GM19240 (cell line): ENCODE measurements around the gene CIITA.
A peak's percentile ranks its signal among the peaks of the same experiment; 100 is the strongest.
"Not testable (repeated sequence)": the region's sequence is repeated elsewhere in the genome, so short reads cannot be mapped to it uniquely, and the experiment has no call there.

Experiments
- DNase-seq: peaks from one replicate; pipeline ENCODE4 v3.0.0; 2011; ENCODE audit warnings: low spot score; ENCODE audit not compliant: insufficient read length

Gene CIITA

DNA sequence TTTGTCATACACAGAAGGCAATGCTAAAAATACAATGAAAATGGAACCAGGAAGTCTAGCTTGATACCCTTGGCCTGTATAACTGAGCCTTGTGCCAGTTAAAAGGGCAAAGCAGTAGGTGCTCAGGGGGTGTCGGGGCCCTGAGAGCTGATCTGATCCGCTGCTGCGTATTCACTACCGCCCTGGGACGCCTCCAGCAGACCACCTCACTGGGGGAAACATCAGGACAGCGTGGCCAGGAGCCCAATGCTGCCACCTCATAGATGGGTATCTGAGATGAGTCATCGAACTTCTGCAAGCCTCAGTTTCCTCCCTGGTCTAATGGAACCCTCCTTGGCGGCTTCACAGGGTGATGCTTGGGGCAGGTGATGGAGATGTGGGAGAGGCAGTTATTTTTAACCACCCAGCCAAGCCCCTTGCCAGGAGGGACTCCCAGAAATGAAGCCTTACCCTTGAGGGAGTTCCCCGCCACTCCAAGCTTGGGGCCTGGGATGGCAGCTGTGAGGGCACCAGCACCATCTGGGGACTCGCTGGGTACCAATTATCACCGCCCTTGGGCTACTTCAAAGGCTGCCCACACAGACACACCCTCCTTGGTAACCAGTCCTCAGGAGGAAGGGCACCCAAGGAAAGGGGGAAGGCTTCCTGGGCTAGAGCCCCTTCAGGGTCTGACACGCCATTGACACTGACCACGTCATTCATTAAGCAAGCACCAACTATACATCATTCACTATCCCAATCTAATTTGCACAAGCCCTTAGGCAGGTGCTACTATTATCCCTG is 57.5 kb downstream of the CIITA start:
- no peak for DNase-seq

DNA sequence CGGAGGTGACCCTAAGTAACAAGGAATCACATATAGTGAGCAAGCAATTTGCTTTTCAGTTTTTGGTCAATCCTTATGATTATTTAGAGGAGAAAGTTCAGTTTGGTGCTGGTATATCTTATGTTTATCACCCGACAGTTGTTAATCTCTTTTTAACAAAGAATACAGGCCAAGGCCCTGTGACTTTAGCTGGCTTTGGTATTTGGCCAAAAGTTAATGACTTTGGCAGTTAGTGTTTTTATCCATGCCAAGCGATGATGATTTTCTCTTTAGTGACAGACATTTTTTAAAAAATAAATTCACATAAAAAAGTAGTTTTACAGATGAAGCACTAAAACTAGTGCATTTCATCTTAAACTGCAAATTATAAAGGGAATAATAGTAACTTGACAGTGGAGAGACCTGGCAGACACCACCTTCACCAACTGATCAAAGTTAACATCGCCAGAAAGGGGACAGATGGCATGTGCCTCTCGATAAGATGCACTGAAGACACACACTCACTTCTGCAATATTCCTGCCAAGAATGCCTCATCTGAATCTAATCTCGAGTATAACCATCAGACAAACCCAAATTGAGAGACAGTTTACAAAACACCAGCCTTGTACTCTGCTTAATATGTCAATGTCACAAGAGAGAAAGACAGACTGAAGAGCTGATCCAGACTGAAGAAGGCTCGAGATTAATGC is 58.4 kb downstream of the CIITA start:
- DNase-seq, result no peak

DNA sequence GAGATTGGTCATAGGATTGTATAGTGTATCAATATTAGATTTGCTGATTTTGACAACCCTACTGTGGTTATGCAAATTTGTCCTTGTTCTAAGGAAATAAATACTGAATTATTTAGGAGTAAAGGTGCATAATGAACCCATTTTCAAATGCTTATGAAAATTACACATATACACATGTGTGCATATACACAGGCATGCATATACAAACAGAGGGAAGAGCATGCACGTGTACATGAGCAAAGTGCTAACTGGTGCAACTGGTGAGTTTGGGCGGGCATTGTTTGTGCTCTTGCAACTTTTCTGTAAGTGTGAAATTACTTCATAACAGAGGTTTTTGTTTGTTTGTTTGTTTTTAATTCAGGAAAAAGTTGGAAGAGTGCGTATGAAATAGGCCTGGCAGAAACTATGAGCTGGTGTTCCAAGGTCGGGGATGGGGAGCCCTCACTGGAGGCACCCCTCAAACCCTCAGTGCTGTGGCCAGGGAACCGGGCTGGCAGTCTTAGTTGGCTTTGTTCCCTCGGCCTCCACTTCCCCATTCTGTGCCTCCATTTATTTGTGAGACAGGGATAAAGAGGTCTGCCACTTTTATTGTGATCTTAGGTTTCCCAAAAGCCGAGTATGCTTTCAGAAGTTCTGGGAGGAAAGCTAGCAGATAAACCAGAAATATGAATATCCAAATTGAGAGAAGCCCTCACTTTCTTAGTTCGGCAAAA is 59.4 kb downstream of the CIITA start:
- DNase-seq, result no peak

DNA sequence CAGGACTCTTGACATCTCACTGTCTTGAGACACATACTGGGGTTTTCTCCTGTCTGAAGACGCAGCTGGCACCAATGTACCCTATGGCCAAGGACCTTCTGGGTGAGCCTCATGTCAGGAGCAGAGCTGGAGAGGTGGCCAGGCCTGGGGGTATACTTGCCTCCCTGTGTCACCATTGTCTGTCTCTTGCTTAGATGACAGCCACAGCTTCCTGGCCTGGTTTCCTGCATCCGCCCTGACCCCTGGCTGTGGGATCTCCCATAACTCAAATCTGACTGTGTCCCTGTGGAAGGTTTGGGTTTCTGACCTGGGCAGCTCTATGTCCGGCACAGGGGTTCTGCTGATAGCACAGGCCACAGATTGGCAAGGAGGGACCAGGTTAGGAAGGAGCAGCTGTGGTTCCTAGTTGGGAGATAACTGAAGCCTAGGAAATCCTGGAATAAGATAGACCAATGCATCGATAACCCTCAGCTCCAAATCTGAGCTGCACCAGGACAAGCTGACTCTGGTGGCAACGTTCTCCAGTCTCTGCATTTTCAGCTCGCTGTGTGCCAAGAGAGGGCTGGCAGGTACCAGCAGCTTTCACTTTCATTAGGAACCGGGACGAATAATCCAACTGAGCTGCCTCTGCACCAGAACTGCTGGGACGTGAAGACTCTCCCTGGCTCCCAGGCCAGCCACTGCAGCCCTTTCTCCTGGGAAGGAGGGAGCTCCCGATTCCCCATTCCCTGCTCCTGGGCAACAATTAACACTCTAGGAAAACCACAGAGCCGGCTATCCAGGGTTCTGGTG is 60.3 kb downstream of the CIITA start:
- DNase-seq, result no peak

GRCh38 chr16:10938321-10938720 is 61.3 kb downstream of the CIITA start:
- no peak for DNase-seq

DNA sequence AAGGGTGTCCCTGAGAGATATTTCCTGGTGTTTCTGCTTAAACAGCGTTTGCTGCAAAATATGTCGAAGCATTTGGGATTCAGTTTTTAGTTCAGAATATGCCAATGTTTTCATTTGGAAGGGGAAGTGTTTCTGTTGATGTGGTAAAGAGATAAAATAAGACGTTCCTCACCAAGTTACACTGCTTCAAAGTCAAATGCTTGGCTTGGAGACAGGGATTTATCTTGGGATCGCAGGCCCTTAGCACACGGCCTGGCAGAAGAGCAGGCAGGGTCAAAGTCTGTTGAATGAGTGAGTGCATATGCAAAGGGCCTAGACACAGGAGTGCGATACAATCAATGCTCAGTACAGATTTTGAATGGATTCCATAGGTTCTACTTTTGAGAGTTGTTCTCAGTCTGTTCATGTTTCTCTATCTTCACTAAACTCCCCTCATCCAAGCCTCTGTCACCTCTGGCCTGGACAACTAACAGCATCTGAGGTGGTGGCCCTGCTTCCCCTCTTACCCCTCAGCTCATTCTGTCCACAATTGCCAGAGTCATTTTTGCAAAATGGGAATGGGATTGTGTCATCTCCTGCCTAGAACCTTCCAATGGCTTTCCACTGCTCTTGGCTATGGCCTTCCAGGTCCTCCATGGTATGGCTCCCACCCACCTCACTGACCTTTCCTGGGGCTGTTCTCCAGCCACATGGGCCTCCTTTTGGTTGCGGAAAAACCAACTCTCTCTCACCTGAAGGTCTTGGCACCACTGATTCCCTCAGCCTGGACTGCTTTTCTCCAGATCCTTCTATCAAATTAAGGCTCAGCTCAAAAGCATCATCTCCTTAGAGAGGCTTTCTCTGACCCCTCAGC is 62.0 kb downstream of the CIITA start:
- no peak for DNase-seq

- no peak for DNase-seq
Observed at GRCh38 chr16:10939649-10940234, 62.7 kb downstream of the CIITA start.

- DNase-seq, result no peak
Observed at GRCh38 chr16:10940501-10941079, 63.6 kb downstream of the CIITA start.

- DNase-seq, result no peak
Observed at GRCh38 chr16:10941127-10941933, 64.3 kb downstream of the CIITA start.

DNA sequence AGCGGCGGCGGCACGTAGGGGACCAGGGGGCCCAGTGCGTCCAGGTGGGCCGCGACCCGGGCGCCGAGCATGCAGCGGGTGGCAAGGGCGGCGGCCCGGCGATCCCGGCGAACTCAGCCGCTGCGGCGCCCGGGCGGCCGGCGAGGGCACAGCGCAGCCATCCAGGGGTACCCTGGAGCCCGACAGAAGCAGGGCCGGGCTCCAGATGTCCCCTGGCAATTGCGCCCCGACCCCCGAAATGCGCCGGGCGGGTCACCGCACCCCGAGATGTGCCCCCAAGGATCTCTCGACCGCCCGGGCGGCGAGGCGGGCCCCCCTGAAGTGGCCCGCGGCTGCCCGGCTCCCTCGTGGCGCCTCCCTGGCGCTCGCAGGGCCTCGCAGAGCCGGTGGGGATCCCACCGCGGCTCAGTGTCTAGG is 64.9 kb downstream of the CIITA start:
- DNase-seq, result not testable (repeated sequence)

DNA sequence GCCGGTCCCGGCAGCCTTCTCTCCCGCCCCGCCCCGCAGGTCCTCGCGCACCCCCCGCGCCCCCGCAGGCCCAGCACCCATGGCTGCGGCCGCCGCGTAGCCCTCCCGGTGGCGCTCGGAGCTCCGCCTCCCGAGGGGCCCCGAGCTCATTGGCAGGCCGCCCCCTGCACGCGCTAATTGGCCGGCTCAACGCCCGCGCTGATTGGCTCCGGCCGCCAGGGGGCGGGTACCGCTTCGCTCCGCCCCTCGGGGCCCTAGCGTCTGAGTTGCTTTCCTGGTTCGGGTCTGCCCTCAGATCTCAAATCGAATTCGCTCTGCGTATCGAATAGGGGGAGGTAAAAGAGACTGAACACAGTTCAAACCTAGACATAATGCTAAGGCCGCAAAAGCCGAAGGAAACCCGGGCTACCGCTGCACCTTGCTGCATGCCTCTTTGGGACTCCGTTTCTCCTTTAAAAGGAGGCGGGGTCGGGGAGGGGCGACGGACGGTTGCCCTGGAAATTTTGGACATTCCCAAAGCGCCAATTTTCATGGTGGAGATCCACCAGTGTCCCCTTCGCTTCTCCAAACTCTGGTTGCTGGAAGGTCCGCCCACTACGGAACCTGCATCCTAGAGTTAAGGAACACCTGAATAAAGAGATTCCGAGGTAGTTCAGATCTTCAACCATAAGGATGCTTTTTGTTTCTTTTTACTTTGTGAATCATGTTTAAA is 65.5 kb downstream of the CIITA start, which contains the start of gene DEXI:
TSS of gene DEXI (minus strand) at position 117 of the 712 bp plus-strand sequence. CDS start 463 bp downstream, outside the sequence.
- DNase-seq, result peak; percentile 96

GRCh38 chr16:10943064-10943353 is 66.0 kb downstream of the CIITA start:
- DNase-seq, result no peak

DNA sequence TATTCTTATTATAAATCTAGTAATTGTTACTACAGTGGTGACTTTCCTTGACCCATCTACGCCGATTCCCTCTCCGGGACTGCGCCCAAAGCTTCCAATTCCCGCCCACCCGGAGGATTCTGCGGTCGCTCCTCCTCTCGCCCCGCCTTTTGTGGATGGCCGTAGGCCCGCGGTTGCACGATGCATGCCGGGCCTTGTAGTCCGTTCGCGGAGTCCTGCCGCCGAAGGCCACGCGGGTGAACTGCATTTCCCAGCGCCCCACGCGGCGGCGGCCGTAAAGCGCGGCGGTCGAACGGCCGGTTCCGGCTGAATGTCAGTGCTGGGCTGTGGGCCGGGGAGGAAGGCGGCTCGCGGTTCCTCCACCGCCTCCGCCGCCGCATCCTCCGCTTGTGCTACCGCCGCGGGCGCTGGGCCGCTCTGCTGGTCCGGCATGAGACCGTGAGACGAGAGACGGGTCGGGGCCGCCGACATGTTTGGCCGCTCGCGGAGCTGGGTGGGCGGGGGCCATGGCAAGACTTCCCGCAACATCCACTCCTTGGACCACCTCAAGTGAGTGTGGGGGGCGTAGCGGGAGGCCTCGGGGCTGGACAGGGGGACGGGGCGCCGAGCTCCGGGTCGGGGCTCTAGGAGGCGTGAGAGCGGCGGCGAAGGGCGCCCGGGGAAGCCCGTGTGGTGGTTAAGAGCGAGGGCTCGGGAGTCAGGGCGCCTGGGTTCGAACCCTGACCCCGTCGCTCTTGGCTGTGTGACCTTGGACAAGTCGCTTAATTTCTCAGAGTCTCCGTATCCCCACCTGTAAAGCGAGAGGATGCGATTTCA is 67.5 kb downstream of the CIITA start, which contains the start of gene CLEC16A:
TSS of gene CLEC16A (plus strand) at position 316 of the 816 bp plus-strand sequence. CDS start at position 470, 154 bp downstream.
- peak; percentile 89 for DNase-seq

- no peak for DNase-seq
Observed at GRCh38 chr16:10945065-10945787, 68.2 kb downstream of the CIITA start.

GRCh38 chr16:10946308-10946707 is 69.3 kb downstream of the CIITA start:
- DNase-seq, result no peak

DNA sequence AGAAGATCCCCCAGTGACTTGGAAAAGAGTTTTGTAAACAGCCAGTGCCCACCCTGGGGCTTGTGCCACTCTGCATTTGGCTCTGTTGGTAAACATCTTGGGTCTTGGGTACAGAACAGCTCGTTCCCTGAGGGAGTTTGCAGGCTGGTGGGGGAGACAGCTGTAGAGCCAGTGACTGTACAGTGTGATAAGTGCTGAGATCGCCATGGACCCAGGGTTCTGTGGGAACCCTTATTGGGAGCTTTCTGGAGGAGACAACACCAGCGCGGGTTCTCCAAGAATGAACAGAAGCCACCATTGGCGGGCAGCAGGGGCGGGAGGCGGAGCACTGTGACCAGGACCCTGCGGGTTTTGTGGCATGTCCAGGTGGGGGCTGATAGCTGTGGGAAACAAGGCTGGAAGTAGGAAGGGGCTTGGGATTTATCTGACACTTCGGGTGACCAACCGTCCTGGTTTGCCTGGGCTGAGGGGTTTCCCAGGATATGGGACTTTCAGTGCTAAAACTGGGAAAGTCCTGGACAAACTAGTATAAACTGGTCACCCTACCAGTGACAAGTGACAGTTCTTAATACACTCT is 70.3 kb downstream of the CIITA start:
- DNase-seq, result no peak
